Activated CD4-positive, alpha-beta T cell treated with anti-CD3 and anti-CD28 coated beads for 36 hours (primary cell): ENCODE results near the gene RPRM. TPM values are rescaled to one million over a fixed set of nuclear protein-coding genes. Genes with fewer than 3 reads are reported as not detected.
"Not testable (repeated sequence)": the region's sequence is repeated elsewhere in the genome, so short reads cannot be mapped to it uniquely, and the experiment has no call there.

Experiments used
- ATAC-seq: fragments of 200-7000 bp; cut with Tn5 transposase; one replicate; pipeline ENCODE4 v1.10.0; 2021; ENCODE audit warnings: mild to moderate bottlenecking, moderate library complexity
- CTCF ChIA-PET: fragments of 350-600 bp; sonication (Branson Sonifier 250); formaldehyde crosslinking; loops from one replicate; lab custom pipeline; 2021; ENCODE audit warnings: antibody characterized with exemption; lab: Charles Lee
- POLR2A ChIA-PET: fragments of 350-600 bp; sonication (Branson Sonifier 250); formaldehyde crosslinking; loops from one replicate; lab custom pipeline; 2021; ENCODE audit warnings: antibody characterized with exemption, inconsistent platforms; lab: Charles Lee
- DNase-seq: peaks from one replicate; pipeline ENCODE4 v3.0.0-alpha.2; 2020
- H3K27ac Mint-ChIP-seq: one replicate; pipeline ENCODE4 v1.8.0; 2021; ENCODE audit warnings: mixed read lengths
- H3K27me3 Mint-ChIP-seq: one replicate; pipeline ENCODE4 v1.8.0; 2021; ENCODE audit warnings: mixed read lengths
- H3K36me3 Mint-ChIP-seq: one replicate; pipeline ENCODE4 v1.8.0; 2021; ENCODE audit warnings: low read depth, mixed read lengths
- H3K4me1 Mint-ChIP-seq: one replicate; pipeline ENCODE4 v1.8.0; 2021; ENCODE audit warnings: mixed read lengths
- H3K4me3 Mint-ChIP-seq: one replicate; pipeline ENCODE4 v1.8.0; 2021; ENCODE audit warnings: mild to moderate bottlenecking, moderate library complexity, mixed read lengths
- H3K9me3 Mint-ChIP-seq: one replicate; pipeline ENCODE4 v1.8.0; 2021; ENCODE audit warnings: low read depth, mixed read lengths
- intact Hi-C, 2 experiments: fragments of 100-400 bp; cut with DNase I in 1 of 2; cut with micrococcal nuclease in 1 of 2; formaldehyde crosslinking; loops; one replicate each; pipeline versions ENCODE4 v1.14.2 to v1.15.1; 2022 to 2024; cut with DNase I, micrococcal nuclease
- total RNA-seq, 2 experiments: library from RNA; stranded (reverse); gene quantifications; one replicate each; pipeline ENCODE4 v1.2.3, GENCODE V29; 2021

The RPRM gene
- total RNA-seq, 2 experiments from 2014 or later = not detected

- no peaks in the 10 kb centered on the region for H3K9me3 Mint-ChIP-seq
- no peaks in the 10 kb centered on the region for H3K4me1 Mint-ChIP-seq
- no peak for ATAC-seq
- no peaks in the 10 kb centered on the region for H3K36me3 Mint-ChIP-seq
- ChIA-PET CTCF (no interaction called here), POLR2A (no interaction called here)
- intact Hi-C loops = no loop called here
- no peak overlapping the region for H3K4me3 Mint-ChIP-seq
- H3K27me3 Mint-ChIP-seq = peaks cover 4% of the 10 kb centered on the region
- DNase-seq = no peak
- no peak overlapping the region for H3K27ac Mint-ChIP-seq
Observed at GRCh38 chr2:153455403-153455802, 23.2 kb downstream of the RPRM start.

- Mint-ChIP-seq H3K27me3 (no peaks in the 10 kb centered on the region), H3K36me3 (no peaks in the 10 kb centered on the region), H3K9me3 (no peaks in the 10 kb centered on the region), H3K4me3 (no peak overlapping the region), H3K4me1 (no peaks in the 10 kb centered on the region), H3K27ac (no peak overlapping the region)
- intact Hi-C loops = no loop called here
- no peak for DNase-seq
- ChIA-PET CTCF (no interaction called here), POLR2A (interaction anchor here (0.7 kb wide), 1 partner anchor 172 kb away, joined by 3 read pairs; no protein-coding TSS in a partner anchor)
- ATAC-seq = no peak
Observed at GRCh38 chr2:153451611-153452010, 27.0 kb downstream of the RPRM start.

- POLR2A ChIA-PET = no interaction called here
- Mint-ChIP-seq H3K36me3 (peaks cover 4% of the 10 kb centered on the region), H3K4me1 (no peaks in the 10 kb centered on the region), H3K27ac (no peak overlapping the region), H3K4me3 (no peak overlapping the region), H3K9me3 (peaks cover 10% of the 10 kb centered on the region), H3K27me3 (peaks cover 2% of the 10 kb centered on the region)
- DNase-seq = no peak
- CTCF ChIA-PET = no interaction called here
- no peak for ATAC-seq
- intact Hi-C loops = no loop called here
Observed at GRCh38 chr2:153443106-153443505, 35.5 kb downstream of the RPRM start.

GRCh38 chr2:153442616-153443015 is 35.9 kb downstream of the RPRM start:
- H3K27ac Mint-ChIP-seq, ATAC-seq, CTCF ChIA-PET, DNase-seq, intact Hi-C loops, H3K36me3 Mint-ChIP-seq, H3K9me3 Mint-ChIP-seq, H3K27me3 Mint-ChIP-seq, POLR2A ChIA-PET, H3K4me3 Mint-ChIP-seq, H3K4me1 Mint-ChIP-seq: not testable (repeated sequence)

GRCh38 chr2:153440090-153440489 is 38.5 kb downstream of the RPRM start:
- H3K4me1 Mint-ChIP-seq, ATAC-seq, H3K27ac Mint-ChIP-seq, POLR2A ChIA-PET, DNase-seq, H3K27me3 Mint-ChIP-seq, H3K4me3 Mint-ChIP-seq, H3K36me3 Mint-ChIP-seq, CTCF ChIA-PET, intact Hi-C loops: not testable (repeated sequence)
- peaks cover 14% of the 10 kb centered on the region for H3K9me3 Mint-ChIP-seq

GRCh38 chr2:153433403-153433802 is 45.2 kb downstream of the RPRM start:
- ChIA-PET POLR2A (no interaction called here), CTCF (no interaction called here)
- Mint-ChIP-seq H3K4me3 (no peak overlapping the region), H3K4me1 (no peaks in the 10 kb centered on the region), H3K27ac (no peak overlapping the region), H3K27me3 (no peaks in the 10 kb centered on the region), H3K36me3 (no peaks in the 10 kb centered on the region), H3K9me3 (peaks cover 5% of the 10 kb centered on the region)
- DNase-seq (no peak), ATAC-seq (no peak)
- intact Hi-C loops = no loop called here

GRCh38 chr2:153432381-153432780 is 46.2 kb downstream of the RPRM start:
- intact Hi-C loops = no loop called here
- no peak overlapping the region for H3K27ac Mint-ChIP-seq
- DNase-seq (no peak), ATAC-seq (no peak)
- no peaks in the 10 kb centered on the region for H3K36me3 Mint-ChIP-seq
- H3K27me3 Mint-ChIP-seq = no peaks in the 10 kb centered on the region
- ChIA-PET POLR2A (no interaction called here), CTCF (no interaction called here)
- H3K4me1 Mint-ChIP-seq = no peaks in the 10 kb centered on the region
- no peak overlapping the region for H3K4me3 Mint-ChIP-seq
- H3K9me3 Mint-ChIP-seq = peaks cover 4% of the 10 kb centered on the region

GRCh38 chr2:153431114-153431513 is 47.4 kb downstream of the RPRM start:
- CTCF ChIA-PET = no interaction called here
- intact Hi-C loops = no loop called here
- H3K4me1 Mint-ChIP-seq = no peaks in the 10 kb centered on the region

More at GRCh38 chr2:153431114-153431513, 47.4 kb downstream of the RPRM start:
- ATAC-seq (no peak), DNase-seq (no peak)
- no peaks in the 10 kb centered on the region for H3K36me3 Mint-ChIP-seq
- no peaks in the 10 kb centered on the region for H3K27me3 Mint-ChIP-seq
- no peak overlapping the region for H3K4me3 Mint-ChIP-seq
- H3K27ac Mint-ChIP-seq = no peak overlapping the region
- POLR2A ChIA-PET = no interaction called here
- no peaks in the 10 kb centered on the region for H3K9me3 Mint-ChIP-seq
